UCSD-AML1 (cell line): ENCODE data around the gene FOXO3.

ENCODE experiments used
- DNase-seq: peaks from one replicate; lab custom pipeline; 2025; ENCODE audit not compliant: unreplicated experiment; lab: John Stamatoyannopoulos, UW

The FOXO3 gene

GRCh38 chr6:108710551-108710950, 149.8 kb downstream of the FOXO3 start:
- no peak for DNase-seq

- no peak for DNase-seq
Measured at GRCh38 chr6:108711071-108711470, 150.4 kb downstream of the FOXO3 start.

GRCh38 chr6:108711826-108712225, 151.1 kb downstream of the FOXO3 start:
- DNase-seq = no peak

GRCh38 chr6:108712946-108713345, 152.2 kb downstream of the FOXO3 start:
- DNase-seq = no peak

GRCh38 chr6:108714101-108714765, 153.5 kb downstream of the FOXO3 start:
- DNase-seq = no peak

GRCh38 chr6:108714766-108715414, 154.2 kb downstream of the FOXO3 start:
- no peak for DNase-seq

GRCh38 chr6:108715832-108716231, 155.1 kb downstream of the FOXO3 start:
- DNase-seq = no peak

GRCh38 chr6:108716801-108717791, 156.4 kb downstream of the FOXO3 start:
- DNase-seq = no peak

- no peak for DNase-seq
Measured at GRCh38 chr6:108719477-108719876, 158.8 kb downstream of the FOXO3 start.

GRCh38 chr6:108720827-108721226, 160.1 kb downstream of the FOXO3 start:
- DNase-seq = no peak

GRCh38 chr6:108721286-108721685, 160.6 kb downstream of the FOXO3 start:
- no peak for DNase-seq

GRCh38 chr6:108723594-108723993, 162.9 kb downstream of the FOXO3 start:
- no peak for DNase-seq

GRCh38 chr6:108726726-108727339, 166.1 kb downstream of the FOXO3 start:
- no peak for DNase-seq

GRCh38 chr6:108727966-108728730, 167.4 kb downstream of the FOXO3 start:
- DNase-seq = no peak

GRCh38 chr6:108728826-108729225, 168.1 kb downstream of the FOXO3 start:
- no peak for DNase-seq

GRCh38 chr6:108730635-108731515, 170.2 kb downstream of the FOXO3 start:
- no peak for DNase-seq

GRCh38 chr6:108732091-108732870, 171.6 kb downstream of the FOXO3 start:
- DNase-seq = no peak

- no peak for DNase-seq
Measured at GRCh38 chr6:108733051-108733450, 172.3 kb downstream of the FOXO3 start.
